IPS-NIHi11 (cell line): Measurements from ENCODE around the gene ASB9.
"Not testable (repeated sequence)": the region's sequence is repeated elsewhere in the genome, so short reads cannot be mapped to it uniquely, and the experiment has no call there.

Experiments used
- DNase-seq: peaks from one replicate; pipeline ENCODE4 v3.0.0; 2012; ENCODE audit warnings: mixed read lengths, low spot score

Gene ASB9, protein sequence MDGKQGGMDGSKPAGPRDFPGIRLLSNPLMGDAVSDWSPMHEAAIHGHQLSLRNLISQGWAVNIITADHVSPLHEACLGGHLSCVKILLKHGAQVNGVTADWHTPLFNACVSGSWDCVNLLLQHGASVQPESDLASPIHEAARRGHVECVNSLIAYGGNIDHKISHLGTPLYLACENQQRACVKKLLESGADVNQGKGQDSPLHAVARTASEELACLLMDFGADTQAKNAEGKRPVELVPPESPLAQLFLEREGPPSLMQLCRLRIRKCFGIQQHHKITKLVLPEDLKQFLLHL

DNA sequence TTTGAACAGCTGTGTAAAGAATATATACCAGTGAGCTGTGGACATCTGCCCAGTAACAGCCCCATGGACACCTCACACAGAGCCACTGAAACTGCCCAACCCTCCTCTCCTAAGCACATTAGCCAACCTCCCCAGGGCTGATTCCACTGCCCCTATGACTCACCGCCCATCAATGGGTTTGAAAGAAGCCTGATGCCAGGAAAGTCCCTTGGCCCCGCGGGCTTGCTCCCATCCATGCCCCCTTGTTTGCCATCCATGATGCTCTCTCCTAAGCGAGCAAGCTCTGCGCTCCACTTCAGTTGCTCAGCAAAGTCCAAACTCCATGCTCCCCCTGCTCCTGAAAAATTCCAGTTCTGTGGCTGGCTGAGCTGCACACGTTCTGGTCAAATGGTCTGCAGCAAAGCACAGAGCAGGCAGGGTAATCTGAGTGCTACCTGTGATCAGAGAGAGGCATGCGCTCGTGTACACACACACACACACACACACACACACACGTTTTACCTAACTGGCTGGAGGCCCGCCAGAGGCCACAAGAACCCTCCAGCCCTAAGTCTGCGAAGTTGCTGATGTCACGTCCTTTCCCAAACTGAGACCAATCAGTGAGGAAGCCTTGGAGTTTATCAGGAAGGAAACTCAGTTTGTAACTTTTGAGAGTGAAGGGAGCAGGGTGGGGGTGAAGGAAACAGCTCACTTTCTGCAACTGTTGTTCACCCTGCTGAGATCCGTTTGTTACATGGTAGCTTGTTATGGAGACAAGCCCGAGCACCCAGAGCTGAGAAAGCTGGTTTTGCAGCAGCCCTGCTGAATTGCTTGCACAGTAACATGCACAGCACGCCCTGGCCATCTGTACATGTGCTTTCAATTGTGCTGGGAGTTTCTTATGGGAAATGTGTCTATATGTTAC lies at the start of gene ASB9:
TSS of gene ASB9 (minus strand) at position 466 of the 904 bp plus-strand sequence. CDS start at position 257, 209 bp downstream.
- DNase-seq = peak; percentile 34

DNA sequence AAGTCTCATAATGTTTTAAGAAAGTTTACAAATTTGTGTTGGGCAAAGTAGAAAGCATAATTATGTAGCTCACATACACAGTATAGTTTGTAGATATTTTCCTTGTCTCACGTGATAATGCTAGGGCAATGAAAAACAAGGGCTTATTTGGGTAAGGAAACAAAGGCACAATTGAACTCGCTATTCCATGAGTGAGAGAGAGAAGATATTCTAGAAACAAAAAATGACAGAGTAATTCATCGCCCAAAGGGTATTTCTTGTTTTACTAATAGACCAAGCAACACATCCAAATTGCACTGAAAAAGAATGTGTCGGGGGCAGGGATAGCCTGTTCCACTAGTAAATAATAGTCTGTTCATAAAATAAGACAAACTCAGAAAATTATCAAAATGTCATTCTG lies 49.2 kb upstream of the ASB9 start:
- DNase-seq = no peak

DNA sequence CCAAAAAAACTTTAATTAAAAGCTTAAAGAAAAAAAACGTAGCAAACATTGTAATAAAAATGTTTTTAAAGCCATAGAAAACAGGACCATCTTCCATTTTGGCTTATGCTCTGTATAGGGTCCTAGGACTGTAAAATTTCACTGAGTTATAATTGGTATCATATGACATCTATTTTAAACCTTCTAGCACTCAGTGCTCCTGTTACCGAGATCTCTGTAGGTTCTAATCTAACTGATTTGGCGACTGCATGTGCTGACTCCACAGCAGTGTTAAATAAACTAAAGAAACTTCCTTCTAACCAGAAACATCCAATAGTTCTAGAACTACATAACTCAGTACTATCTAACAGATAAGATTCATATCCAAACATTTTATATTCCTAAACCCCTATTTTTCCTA lies 45.6 kb upstream of the ASB9 start, which contains the start of gene ASB11:
TSS of gene ASB11 (minus strand) at position 132 of the 400 bp plus-strand sequence. CDS start at position 97, 35 bp downstream.
- DNase-seq = no peak

DNA sequence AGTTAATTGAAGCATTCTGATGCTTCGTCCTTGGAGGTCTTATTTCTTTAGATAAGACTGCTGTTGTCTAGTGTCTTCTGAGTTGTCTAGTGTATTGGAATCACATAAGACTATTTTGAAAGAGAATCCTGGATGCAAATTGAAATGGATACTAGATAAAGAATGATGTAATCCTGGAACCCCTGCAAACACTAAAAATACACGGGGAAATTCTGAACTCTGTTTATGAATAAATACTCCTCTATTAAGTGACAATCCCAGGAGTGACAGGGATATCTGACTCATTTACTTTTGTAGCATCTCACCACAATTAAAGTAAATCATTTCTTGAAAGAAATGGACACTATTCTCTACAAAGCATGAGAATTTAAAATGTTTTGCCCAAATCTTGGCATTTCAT lies 44.6 kb upstream of the ASB9 start:
- no peak for DNase-seq

DNA sequence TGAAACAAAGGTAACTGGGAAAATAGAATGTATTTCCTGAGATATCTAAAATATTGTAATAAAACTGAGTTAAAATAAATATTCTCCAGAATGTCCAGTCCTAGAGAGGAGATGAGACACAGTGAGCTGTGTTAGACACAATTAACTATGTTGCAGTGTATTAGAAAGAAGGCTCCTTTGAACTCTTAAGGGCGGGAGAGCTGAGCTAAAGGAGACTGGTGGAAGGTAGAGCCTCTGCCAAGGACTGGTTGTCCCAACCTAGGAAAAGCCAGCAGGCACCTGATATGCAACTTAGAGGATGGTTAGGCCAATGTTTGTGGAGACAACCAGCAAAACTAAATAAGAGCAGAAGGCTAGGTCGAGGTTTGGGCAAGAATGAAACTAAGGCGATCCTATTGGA lies 41.2 kb upstream of the ASB9 start:
- DNase-seq = no peak

DNA sequence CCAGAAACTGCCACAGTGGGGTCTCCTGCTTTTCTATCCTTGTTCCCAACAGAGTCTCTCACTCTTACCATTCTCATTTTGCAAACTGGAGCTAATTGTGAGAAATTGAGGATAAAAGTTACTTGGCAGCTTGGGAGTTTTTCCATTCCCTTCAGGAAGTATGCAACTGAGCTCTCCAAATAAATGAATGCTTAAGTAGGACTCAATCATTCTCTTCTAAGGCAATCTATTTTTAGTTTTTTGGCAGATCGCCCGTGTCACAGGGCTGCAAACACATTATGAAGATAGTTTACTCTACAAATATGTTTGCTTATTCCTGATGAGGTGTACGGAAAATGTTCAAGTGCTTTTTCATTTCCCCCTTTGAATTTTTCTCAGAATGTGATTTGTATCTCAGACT lies 40.2 kb upstream of the ASB9 start:
- no peak for DNase-seq

DNA sequence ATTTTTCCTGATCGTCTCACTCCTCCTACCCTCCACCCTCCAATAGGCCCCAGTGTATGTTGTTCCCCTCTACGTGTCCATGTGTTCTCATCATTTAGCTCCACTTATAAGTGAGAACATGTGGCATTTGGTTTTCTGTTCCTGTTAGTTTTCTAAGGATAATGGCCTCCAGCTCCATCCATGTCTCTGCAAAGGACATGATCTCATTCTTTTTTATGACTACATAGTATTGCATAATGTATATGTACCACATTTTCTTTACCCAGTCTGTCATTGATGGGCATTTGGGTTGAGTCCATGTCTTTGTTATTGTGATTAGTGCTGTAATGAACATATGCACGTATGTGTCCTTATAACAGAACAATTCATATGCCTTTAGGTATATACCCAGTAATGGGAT lies 36.0 kb upstream of the ASB9 start:
- DNase-seq = not testable (repeated sequence)

DNA sequence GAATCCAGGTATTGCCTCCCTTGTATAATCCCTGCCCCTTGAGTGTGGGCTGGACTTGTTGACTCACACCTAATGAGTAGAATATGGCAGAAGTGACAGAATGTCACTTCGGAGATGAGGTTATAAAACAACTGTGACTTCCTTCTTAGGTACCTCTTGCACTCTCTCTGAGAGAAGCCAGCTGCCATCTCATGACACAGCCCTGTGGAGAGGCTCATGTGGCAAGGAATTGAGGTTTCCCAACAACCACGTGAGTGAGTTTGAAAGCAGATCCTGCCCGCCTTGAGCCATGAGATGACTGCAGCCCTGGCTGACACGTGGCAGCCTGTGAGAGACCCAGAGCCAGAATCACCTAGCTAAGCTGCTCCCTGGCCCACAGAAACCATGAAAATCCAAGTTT lies 32.0 kb upstream of the ASB9 start:
- no peak for DNase-seq

DNA sequence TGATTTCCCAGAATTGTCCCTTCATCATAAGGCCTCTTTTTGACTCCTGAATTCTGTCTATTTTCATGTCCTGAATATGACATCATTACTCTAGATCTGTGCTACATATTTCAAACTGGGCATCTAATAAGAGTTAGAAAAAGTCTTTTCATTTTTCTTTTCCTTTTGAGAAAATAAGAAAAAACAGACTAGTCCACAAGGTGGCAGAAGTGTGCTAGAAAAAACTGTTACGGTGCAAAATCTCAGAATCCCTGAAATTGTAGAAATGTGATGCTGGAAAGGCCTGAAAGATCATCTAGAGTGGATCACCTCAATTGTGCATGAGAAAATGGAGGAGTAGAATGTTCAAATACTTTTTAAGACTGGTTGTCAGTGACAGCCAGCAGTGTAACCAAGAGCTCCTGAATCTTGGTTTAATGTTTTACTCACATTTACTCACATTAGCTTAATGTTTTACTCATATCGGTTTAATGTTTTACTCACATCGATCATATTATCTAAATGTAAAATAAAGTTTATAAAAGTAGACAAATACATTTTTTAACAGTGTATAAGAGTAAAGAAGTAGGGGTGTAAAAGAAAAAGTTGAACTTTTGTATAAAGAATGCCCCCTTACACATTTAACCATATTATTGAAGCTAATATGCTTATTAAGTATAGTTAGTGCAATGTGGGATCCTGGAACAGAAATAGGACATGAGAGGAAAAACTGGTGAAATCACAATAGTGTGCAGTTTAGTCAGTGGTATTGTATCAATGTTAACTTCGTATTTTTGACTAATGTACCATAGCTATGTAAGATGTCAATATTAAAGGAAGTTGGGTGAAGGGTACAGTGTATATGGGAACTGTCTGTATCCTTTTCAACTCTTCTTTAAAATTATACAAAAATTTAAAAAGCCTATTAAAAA lies 30.3 kb upstream of the ASB9 start:
- peak; percentile 16 for DNase-seq

DNA sequence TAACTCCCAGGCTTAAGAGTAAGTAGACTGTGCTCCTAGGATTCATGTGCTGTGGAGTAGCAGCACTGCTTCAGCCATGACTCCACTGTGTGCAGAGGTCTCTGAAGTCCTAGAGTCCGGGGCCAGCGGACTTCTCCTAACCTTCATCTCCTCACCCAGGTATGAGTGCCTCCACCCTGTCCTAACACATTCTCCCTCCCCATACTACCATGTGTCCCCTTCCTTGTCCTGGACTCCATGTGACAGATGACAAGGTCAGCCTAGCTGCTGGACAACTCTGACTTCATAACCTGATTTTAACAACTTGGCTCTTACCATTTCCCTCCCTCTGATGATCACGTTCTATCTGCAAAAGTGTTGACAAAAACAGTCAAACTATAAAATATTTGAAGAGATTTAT lies 28.9 kb upstream of the ASB9 start:
- DNase-seq = no peak

DNA sequence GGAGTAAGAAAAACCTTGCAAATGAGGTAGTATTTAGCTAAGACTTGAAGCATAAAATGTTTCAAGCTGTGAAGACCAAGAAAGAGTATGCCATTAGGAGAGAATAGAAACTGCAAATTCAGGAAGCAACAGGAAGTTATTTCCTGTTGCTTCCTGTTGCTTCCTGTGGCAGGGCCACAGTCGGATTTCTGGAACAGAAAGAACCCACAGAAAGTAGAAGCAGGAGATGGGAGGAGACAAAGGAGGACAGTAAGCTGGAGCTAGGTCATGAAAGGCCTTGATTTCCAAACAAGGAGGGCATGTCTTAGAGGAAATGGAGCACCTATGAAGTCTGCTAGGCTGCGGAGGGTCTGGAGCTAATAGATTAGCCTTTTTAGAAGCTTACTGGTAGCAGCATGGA lies 28.3 kb upstream of the ASB9 start:
- no peak for DNase-seq

DNA sequence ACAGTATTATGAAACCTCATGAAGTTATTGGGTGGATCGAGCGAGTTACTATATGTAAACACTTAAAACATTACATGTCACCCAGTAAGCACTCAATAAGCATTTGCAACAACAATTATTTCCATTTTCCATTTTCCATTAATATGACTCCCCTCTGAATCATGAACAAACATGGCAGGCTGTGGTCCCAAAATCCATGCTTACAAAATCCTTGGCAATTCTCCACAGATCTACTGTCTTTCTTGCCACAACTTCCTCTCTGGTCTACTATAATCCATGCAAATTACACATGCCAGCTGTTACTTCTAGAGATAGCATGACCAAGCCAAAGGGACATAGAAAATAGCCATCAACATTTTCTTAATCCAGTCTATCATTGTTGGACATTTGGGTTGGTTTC lies 23.6 kb upstream of the ASB9 start:
- no peak for DNase-seq

DNA sequence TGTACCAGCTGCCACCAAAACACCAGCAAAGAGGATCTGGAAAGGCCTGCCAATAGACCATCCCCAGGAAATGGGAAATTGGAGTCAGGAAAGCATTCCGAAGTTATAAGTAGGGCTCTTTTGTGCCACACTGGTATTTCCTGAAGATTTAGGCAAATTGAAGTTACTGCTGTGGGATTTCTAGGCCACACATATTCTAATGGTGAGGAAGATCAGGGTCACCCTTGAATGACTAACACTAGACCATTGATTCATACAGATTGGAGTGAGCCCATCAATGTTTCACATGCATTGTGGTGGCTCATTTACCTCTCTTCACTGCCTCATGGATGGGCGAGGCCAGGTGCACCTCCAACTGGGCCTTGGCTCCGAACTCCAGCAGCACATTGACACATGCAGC lies 23.0 kb upstream of the ASB9 start:
- DNase-seq = no peak

DNA sequence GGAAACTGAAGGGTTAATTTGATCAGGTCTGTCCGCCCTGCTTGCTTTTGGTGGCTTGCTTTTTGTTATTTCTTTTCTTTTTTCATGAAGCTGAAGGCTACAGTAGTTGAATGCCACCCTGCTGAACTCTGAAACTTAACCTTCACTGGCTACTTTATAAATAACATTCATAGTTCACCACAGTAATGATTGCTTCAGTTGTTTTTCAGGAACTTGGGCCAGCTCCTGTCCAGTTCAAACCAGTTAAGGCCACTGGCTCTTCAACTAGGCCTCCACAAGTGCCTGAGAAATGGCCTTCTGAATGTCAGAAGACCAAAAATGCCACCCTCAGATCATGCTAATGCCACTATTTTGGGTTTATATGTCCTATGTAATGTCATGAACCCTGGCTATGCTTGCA lies 7.7 kb upstream of the ASB9 start:
- no peak for DNase-seq

DNA sequence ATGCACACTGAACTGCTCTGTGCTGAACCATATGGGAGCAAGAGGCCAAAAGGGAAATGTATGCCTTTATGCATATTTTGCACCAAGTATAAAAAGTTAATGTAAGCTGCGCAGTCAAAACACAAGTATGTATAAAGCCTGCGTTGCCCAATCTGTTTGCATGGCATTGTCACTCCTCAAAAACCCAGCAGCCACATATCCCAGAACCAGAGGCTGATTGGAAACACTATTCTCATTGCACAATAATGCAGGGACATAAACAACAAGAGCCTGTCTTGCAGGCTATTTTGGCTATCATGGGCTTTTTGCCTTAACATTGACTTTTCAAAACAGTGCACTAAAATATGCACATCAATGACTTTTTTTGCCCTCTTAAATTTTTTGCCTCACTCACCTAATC lies 5.1 kb upstream of the ASB9 start:
- DNase-seq = no peak

DNA sequence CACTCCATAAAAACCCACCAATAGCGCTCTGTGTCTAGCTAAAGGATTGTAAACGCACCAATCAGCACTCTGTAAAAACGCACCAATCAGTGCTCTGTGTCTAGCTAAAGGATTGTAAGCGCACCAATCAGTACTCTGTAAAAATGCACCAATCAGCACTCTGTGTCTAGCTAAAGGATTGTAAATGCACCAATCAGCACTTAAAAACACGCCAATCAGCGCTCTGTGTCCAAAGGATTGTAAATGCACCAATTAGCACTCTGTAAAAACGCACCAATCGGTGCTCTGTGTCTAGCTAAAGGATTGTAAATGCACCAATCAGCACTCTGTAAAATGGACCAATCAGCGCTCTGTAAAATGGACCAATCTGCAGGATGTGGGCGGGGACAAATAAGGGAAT lies 3.4 kb upstream of the ASB9 start:
- not testable (repeated sequence) for DNase-seq

DNA sequence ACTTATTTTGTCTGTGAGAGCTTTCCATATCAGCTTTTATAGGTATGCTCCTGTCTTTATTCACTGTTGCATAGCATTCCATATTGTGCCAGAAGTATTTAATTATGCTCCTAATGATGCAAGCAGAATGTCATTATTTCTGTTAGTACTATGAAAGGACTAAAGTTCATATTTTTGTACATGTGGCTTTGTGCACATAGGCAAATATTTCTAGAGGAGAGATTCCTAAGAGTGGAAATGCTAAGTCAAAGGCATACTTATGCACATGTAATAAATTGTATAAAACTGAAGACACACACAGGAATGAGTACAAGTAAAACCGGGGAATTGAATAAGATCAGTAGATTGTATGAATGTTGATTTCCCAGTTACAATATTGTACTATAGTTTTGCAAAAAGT lies 1.9 kb upstream of the ASB9 start:
- DNase-seq = no peak

DNA sequence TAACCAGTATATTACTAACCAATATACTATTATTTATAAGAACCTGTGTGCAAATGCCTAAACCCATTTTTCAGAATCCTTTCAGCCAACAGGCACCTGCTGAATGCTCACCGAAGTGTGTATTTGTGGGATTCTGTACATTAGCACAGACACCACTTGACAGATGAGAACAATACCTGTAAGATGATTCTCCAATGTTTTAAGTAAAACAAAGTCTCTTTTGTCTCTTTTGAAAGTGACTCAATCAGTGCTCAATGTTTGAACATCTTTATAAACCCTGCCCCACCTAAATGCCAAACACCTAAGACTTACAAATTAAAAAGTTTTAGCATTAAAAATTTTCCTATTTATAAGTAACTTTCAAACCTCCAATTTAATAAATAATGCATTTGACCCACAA lies 763 bp downstream of the ASB9 start:
- DNase-seq = no peak

DNA sequence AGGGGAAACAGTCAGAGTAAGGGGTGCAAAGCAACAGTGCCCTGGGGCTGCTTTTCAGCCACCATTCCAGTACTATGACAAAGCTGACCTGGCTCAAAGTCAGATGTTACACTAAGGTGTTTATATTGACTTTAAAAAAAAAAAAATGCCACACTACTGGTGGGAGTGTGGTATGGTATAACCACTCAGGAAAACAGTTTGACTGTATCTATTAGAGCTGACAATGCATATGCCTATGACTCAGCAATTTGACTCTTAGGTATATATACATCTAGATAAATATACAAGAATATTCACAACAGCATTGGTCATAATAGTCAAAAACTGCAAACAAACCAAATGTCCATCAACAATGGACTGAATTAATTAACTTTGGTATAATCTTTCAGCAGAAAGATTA lies 15.0 kb downstream of the ASB9 start:
- DNase-seq = no peak

DNA sequence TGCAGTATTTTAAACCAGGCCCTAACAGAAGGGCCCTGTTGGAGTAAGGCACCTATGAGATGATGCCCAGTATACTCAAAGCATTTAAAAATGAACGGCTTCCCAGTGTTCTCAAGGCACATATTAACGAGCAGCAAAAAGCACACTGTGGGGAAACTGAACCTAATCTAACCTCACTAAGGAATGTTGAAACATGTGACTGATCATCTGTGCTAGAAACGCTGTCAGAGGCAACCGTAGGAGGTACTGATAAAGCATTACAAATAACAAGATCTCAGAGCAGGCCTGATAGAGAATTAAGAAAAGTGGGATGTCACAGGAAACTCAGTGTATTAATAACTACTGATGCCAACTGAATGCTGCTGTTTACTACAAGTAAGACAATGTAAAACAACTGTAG lies 24.0 kb downstream of the ASB9 start:
- no peak for DNase-seq

DNA sequence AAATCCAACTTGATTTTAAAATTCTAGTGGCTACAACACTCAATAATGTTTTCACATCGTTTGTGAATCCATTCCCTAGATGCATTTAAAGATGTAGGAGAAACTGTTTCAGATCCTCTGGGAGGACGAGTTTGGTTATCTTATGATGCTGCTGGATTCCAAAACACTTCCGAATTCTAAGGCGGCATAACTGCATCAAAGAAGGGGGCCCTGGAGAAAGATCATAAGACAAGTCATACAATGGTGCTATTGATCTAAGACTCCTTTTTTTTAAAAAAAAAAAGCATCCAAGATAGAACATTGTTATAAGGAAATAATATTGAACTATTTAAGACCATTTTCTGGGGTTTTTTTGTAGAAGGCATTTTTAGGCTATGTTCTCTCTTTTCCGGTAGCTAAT lies 25.5 kb downstream of the ASB9 start:
- no peak for DNase-seq

DNA sequence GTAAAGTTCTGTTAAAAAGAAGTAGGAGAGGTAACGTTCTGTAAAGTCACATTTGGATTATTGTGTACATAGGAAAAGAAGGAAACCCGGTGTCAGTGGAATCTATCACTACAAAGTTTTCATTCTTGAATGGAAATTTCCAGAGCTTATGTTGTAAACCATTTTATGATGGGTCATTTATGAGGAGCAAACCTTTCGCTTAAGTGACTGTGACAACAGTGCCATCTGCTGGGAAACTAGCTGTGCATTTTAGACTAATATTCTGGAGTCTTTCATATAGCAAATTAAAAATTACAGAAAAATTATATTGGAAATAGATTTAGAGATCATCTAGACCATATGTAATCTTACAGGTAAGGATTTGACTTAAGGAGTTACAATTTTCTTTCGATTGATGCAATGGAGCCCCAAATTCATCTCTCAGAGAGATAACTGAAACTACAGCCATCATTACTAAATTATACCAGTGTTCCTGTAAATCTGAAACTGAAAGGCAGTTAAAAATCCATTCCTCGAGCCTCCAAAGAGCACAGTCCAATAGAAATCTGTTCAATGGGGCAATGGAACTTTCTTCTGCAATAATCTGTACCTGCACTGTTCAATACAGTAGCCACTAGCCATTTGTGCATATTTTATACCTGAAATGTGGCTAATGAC lies 26.9 kb downstream of the ASB9 start:
- DNase-seq = peak; percentile 24
